Heart left ventricle (tissue), 16 donors: Measurements from ENCODE around the gene C1orf159. TPM values are rescaled to one million over a fixed set of nuclear protein-coding genes. Genes with fewer than 3 reads are reported as not detected.

Source experiments
- ATAC-seq, 4 donors: fragments of 200-7000 bp; cut with Tn5 transposase; one replicate each; pipeline ENCODE4 v1.9.1; 2020 to 2022; ENCODE audit warnings: moderate library complexity in 4 of 4, mild to moderate bottlenecking in 3 of 4, moderate number of reproducible peaks in 1 of 4
- DNase-seq, 5 donors: peaks; one replicate each; pipeline ENCODE4 v3.0.0-alpha.2; 2020
- H3K27ac ChIP-seq, 12 donors: fragments of 200-600 bp; sonication (generic) in 4 of 12; one replicate each; pipeline versions ENCODE4 v1.5.0 to v1.8.0; 2016 to 2022; ENCODE audit warnings: mild to moderate bottlenecking in 2 of 12
- H3K27me3 ChIP-seq, 9 donors: fragments of 200-600 bp; sonication (generic) in 2 of 9; one replicate each; pipeline versions ENCODE4 v1.5.1 to v1.8.0; 2016 to 2022; ENCODE audit warnings: mild to moderate bottlenecking in 3 of 9
- H3K36me3 ChIP-seq, 9 donors: fragments of 200-600 bp; sonication (generic) in 2 of 9; one replicate each; pipeline versions ENCODE4 v1.5.0 to v1.8.0; 2018 to 2022; ENCODE audit warnings: mild to moderate bottlenecking in 2 of 9
- H3K4me1 ChIP-seq, 12 donors: fragments of 200-600 bp; sonication (generic) in 4 of 12; one replicate each; pipeline versions ENCODE4 v1.5.0 to v1.8.0; 2016 to 2022; ENCODE audit warnings: mild to moderate bottlenecking in 3 of 12
- H3K4me3 ChIP-seq, 12 donors: fragments of 200-600 bp; sonication (generic) in 4 of 12; one replicate each; pipeline versions ENCODE4 v1.5.0 to v1.8.0; 2017 to 2022; ENCODE audit warnings: mild to moderate bottlenecking in 9 of 12, moderate library complexity in 4 of 12
- H3K9me3 ChIP-seq, 12 donors: fragments of 200-600 bp; sonication (generic) in 4 of 12; one replicate each; pipeline versions ENCODE4 v1.5.0 to v1.8.0; 2016 to 2022; ENCODE audit warnings: mild to moderate bottlenecking in 1 of 12
- POLR2A ChIP-seq, 2 donors: fragments of 450-650 bp; IDR thresholded peaks; one replicate each; pipeline ENCODE4 v1.6.1; 2017; ENCODE audit warnings: antibody characterized with exemption in 2 of 2, mild to moderate bottlenecking in 2 of 2, moderate library complexity in 2 of 2
- WGBS, 4 donors: extraction: QIAGEN DNeasy Blood & Tissue Kit in 2 of 4; methylation state at CpG; one replicate each; pipeline versions ENCODE4 v1.1.5 to v1.1.7; 2013 to 2018; 5-methylcytosine and 5-hydroxymethylcytosine counted together
- intact Hi-C, 10 donors: fragments of 100-400 bp; cut with DNase I; formaldehyde crosslinking; loops; one replicate each; pipeline versions ENCODE4 v1.11.1 to v1.14.2; 2022
- polyA plus RNA-seq, 2 donors: library from polyadenylated mRNA; stranded (reverse); fragments of 200-250 nt; gene quantifications; one replicate each; pipeline ENCODE4 v1.2.3, GENCODE V29; 2013
- total RNA-seq, 9 donors: library from RNA; depleted of rRNA in 2 of 9; stranded (reverse); fragments of >200 nt in 2 of 9; fragmentation: NEBNext Ultra II Directional in 3 of 9; extraction: Animal tissue kit (Norgen Biotek cat#: 25700) in 3 of 9; gene quantifications; one replicate each; pipeline versions ENCODE4 v1.1.0 to v1.2.4, GENCODE V29; 2016 to 2023
- TF ChIP-seq, protein P1 (sequence below), 12 donors: fragments of 200-600 bp; sonication (generic) in 4 of 12; IDR thresholded peaks; one replicate each; pipeline versions ENCODE4 v1.5.0 to v1.8.0; 2018 to 2022; ENCODE audit warnings: antibody characterized with exemption in 12 of 12, mild to moderate bottlenecking in 5 of 12
- donor health status: ischemic (EF 13 %, LVEDD 7.1; RV severe dilation, severe dysfunction).
- donor health status: healthy with polysubstance abuse.
- donor health status: DM: no; HTN: yes; CAD: no.
- donor health status: DM: no; HTN: no; CAD: no.
- donor health status: ischemic (EF 25% LVEDD 6.9; RV normal size, moderate dysfunction).
- donor health status: ischemic (EF 25% LVEDD 5.7; RV mildly dilated, moderate dysfunction).
- donor health status: healthy.
- donor health status: DM: yes; HTN: yes; CAD: no.
- donor health status: ischemic (EF 35%, LVEDD 5.7; RV mildly dilated, moderate dysfunction).
- donor health status: nonischemic (EF 11% LVEDD 7.7; RV severe dilation, severe dysfunction).
- donor health status: DM: yes; HTN: yes; CAD: no.
- donor health status: PGD.
- donor health status: ischemic (EF 29% LVEDD 5.4; RV normal size, mild dysfunction).
- donor health status: nonischemic (EF 23%, LVEDD 6.1; RV moderate dilation, normal function).

C1orf159 gene
- total and polyA plus RNA-seq, 11 donors = 3.7 to 7.2 (median 4.4) TPM

DNA sequence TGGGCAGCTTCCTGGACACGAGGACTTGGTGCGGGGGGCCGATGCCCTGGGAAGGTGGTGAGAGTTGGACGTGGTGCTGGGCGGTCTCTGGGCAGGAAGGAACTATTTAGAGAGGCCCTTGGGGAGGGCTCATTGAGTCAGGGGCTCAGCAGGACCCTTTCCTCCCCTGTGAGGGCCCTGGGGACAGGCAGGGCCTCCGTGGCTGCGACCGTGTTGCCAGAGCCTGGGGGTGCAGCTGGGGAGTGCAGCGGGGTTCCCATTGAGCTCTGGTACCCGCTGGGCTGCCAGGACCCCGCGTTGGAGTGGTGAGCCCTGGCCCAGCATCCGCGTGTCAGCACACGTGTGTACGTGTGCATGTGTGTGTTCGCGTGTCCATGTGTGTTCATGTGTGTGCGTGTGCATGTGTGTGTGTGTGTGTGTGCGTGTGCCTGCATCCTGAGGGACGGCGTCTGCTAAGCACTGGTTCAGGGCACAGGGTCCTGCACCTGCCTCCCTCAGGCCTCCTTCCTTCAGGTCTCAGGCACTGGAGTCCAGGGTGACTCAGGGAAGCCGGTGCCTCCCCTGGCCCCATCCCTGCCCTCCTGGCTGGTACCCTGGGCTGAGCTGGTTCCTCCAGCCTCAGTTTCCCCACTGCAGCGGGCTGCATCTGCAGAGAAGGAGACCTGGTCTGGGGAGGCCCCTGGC lies 52.5 kb downstream of the C1orf159 start:
- DNase-seq (no peak), ATAC-seq (no peak)
- no peaks in the 10 kb centered on the region for H3K36me3 ChIP-seq
- 62 to 76% (median 69%) methylated on average over 21 to 24 of the region's 24 CpGs for WGBS, 4 donors
- no peaks in the 10 kb centered on the region for H3K9me3 ChIP-seq
- peaks cover 0 to 41% (median 19%) of the 10 kb centered on the region in 12 donors for H3K4me1 ChIP-seq
- peaks cover 28 to 82% (median 54%) of the 10 kb centered on the region in 9 donors for H3K27me3 ChIP-seq
- intact Hi-C loops = loop anchor here (1.0 to 5.0 kb wide), 7 partner anchors 36 to 81 kb away; partner anchors contain the start of genes AGRN (in 3 of the 10) and PERM1 (in 1 of the 10)
- TF ChIP-seq, protein P1, sequence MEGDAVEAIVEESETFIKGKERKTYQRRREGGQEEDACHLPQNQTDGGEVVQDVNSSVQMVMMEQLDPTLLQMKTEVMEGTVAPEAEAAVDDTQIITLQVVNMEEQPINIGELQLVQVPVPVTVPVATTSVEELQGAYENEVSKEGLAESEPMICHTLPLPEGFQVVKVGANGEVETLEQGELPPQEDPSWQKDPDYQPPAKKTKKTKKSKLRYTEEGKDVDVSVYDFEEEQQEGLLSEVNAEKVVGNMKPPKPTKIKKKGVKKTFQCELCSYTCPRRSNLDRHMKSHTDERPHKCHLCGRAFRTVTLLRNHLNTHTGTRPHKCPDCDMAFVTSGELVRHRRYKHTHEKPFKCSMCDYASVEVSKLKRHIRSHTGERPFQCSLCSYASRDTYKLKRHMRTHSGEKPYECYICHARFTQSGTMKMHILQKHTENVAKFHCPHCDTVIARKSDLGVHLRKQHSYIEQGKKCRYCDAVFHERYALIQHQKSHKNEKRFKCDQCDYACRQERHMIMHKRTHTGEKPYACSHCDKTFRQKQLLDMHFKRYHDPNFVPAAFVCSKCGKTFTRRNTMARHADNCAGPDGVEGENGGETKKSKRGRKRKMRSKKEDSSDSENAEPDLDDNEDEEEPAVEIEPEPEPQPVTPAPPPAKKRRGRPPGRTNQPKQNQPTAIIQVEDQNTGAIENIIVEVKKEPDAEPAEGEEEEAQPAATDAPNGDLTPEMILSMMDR (IDR thresholded peaks at IDR 0.05) = no peak
- no peak for TF ChIP-seq POLR2A (IDR thresholded peaks at IDR 0.05)
- no peak overlapping the region for H3K4me3 ChIP-seq
- no peak overlapping the region for H3K27ac ChIP-seq

DNA sequence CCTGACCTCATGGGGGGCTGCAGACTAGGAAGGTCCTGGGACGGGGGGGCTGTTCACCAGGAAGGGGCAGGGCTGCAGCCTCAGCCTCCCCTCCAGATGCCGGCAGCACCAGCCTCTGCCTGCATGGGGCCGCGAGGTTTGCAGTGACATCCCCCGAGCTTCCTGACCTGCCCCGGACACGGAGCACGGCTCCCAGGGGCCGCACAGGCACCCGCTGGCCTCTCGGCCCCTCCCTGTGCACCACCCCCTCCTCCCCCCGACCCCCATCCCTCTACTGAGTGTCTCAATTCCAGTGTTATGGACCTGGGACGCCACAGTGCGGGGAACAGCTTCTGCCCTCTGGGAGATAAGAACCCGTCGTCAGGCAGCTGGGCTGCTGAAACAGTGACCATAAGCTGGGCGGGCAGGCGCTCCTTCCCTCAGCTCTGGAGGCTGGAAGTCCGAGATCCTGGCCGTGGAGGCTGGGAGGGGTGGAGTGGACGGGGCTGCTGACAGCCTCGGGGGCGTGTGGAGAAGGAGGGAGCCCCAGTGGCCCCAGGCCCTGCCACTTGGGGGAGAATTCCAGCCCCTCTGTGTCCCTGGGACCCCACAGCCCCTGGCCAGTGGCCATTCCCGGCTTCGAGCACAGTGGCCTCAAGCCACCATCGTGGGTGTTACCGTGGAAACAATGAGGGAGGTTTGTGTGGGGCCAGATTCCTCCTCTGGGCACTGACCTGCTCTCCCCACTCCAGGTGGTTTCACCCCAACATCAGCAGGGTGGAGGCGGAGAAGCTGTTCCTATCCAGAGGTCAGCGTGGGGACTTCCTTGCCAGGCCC lies 53.3 kb downstream of the C1orf159 start:
- no peak overlapping the region for H3K4me3 ChIP-seq
- DNase-seq = no peak
- H3K4me1 ChIP-seq = peaks cover 0 to 42% (median 18%) of the 10 kb centered on the region in 12 donors
- TF ChIP-seq POLR2A (IDR thresholded peaks at IDR 0.05) = no peak
- TF ChIP-seq, protein P1 (IDR thresholded peaks at IDR 0.05) = no peak
- H3K9me3 ChIP-seq = no peaks in the 10 kb centered on the region
- intact Hi-C loops = loop anchor here (1.0 to 5.0 kb wide), 7 partner anchors 35 to 80 kb away; partner anchors contain the start of genes AGRN (in 3 of the 10) and PERM1 (in 1 of the 10)
- H3K36me3 ChIP-seq = no peaks in the 10 kb centered on the region
- WGBS, 4 donors = 21 to 63% (median 24%) methylated on average over 6 to 29 of the region's 29 CpGs
- no peak for ATAC-seq
- H3K27me3 ChIP-seq = peaks cover 28 to 82% (median 47%) of the 10 kb centered on the region in 9 donors
- H3K27ac ChIP-seq = no peak overlapping the region

DNA sequence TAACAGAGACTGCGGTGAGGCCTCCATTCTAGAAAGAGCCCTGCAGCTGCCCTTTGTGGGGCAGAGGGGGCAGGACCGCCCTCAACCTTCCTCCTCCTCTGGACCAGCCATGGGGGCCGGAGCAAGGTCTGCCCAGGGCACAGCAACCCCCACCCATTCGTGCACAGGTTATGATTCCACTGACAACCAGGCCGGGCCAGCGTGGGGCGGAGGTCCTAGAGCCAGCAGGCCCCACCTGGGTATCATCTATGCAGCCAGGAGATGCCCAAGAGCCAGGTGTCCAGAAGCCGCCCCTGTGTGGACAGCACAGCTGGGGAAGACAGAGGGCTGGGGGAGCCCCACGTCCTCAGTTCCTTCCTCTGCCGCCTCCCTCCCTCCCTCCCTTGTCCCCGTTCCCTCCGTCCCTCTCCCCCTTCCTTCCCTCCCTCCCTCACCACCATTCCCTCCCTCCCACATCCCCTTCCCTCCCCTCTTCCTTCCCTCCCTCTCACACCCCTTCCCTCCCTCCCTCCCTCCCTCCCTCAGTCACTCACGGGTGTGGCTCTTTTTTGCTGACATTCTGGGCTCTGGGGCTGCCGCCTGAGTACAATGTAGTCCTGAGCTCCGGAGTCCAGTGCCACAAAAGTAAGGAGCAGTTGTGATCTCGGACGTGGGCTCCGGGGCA lies 54.1 kb downstream of the C1orf159 start:
- Histone ChIP-seq H3K27me3 (peaks cover 28 to 75% (median 46%) of the 10 kb centered on the region in 9 donors), H3K9me3 (no peaks in the 10 kb centered on the region), H3K4me1 (peaks cover 0 to 42% (median 18%) of the 10 kb centered on the region in 12 donors), H3K4me3 (no peak overlapping the region), H3K36me3 (no peaks in the 10 kb centered on the region), H3K27ac (no peak overlapping the region)
- no peak for DNase-seq
- WGBS, 4 donors = 49 to 57% (median 51%) methylated on average over 14 to 16 of the region's 18 CpGs
- TF ChIP-seq, protein P1 (IDR thresholded peaks at IDR 0.05) = no peak
- TF ChIP-seq POLR2A (IDR thresholded peaks at IDR 0.05) = no peak
- intact Hi-C loops = loop anchor here (2.0 to 5.0 kb wide), 6 partner anchors 35 to 80 kb away; partner anchors contain the start of genes AGRN (in 3 of the 10) and PERM1 (in 1 of the 10)
- no peak for ATAC-seq
